Stimulated activated CD8-positive, alpha-beta memory T cell treated with anti-CD3 and anti-CD28 coated beads, Interleukin-12 subunit alpha, Interleukin-12 subunit beta, amount 100 ng/mL, for 4 hours (primary cell): ENCODE data around the gene GJA5.

Experiments used
- DNase-seq: peaks from one replicate; pipeline ENCODE4 v3.0.0-alpha.2; 2020; ENCODE audit warnings: low read depth

GJA5 gene

DNA sequence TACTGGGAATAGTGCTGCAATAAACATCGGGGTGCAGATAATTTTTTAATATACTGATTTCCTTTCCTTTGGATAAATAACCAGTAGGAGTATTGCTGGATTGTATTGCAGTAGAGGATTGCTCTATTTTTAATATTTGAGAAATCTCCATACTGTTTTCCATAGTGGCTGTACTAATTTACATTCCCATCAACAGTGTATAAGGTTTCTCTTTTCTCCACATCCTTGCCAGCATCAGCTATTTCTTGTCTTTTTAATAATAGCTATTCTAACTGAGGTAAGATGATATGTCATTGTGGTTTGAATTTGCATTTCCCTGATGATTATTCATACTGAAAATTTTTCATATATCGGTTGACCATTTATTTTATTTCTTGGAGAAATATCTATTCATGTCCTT, 31.1 kb downstream of the GJA5 start:
- DNase-seq, result no peak

- no peak for DNase-seq
These were observed 34.2 kb downstream of the GJA5 start for GRCh38 chr1:147726168-147726567.

GRCh38 chr1:147725685-147726084, 34.7 kb downstream of the GJA5 start:
- DNase-seq, result no peak

DNA sequence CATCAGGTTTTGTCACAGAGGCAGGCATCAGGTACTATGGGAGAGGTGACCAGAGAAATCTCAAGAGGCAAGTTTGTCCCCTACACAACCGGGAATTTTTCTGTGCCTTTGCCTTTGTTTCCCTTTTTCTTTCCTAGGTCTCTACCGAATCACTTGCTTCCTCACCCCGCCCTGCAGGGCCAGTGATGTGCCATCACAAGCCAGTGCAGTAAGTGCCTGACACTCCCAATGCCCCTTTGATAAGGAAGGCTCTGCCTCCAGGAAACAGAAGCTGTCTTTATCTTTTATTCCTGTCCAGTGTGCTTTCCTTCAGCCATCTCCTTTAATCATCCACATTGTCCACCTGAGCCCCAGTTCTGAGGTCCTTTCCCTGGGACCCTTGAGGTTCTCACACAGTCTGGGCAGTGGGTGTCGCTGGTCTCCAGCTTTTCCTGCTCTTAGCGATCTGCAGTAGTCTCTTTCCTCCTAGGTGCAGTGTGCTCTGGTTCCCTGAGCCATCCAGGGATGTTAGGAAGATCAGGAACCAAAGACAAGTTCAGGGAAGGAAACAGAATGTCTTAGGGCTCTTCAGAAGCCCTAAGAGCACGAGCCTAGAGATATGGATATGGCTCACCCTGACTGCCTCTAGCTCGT, 36.6 kb downstream of the GJA5 start:
- no peak for DNase-seq

DNA sequence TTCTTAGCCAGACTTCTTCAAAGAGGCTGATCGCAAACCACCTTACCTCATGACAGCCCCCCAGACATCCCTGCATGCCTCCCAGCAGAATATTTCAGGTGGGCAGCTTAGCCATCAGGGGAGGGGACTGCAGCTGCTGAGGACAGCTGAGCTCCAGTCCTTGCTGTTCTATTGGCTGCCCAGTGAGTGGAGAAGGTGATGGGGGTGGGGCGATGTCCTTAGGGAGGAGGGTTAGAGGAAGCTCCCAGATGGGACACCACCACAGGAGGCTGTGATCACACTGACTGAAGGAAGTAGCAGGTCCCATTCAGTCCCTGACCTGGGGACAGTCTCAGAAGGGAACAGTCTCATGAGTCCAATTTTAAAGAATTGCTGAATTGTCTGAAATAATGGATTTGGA, 38.3 kb downstream of the GJA5 start:
- no peak for DNase-seq

DNA sequence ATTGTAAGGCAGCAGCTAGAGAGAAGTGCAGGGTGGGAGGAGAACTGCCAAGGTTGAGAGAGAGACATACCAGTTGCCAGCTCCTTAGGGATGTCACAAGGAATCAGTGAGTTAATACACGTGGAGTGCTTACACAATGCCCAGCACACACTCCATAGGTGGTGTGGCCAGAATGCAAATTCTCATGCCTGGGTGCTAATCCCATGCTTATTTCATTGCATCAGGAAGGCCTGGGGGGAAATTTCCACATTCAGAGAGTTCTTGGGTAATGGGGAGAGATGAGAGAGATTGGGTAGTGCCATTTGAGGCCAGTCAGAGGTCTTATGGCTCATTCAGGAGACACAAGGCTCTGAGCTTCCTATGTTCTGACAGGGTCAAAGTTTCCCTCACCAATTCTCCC, 38.7 kb downstream of the GJA5 start:
- no peak for DNase-seq

DNA sequence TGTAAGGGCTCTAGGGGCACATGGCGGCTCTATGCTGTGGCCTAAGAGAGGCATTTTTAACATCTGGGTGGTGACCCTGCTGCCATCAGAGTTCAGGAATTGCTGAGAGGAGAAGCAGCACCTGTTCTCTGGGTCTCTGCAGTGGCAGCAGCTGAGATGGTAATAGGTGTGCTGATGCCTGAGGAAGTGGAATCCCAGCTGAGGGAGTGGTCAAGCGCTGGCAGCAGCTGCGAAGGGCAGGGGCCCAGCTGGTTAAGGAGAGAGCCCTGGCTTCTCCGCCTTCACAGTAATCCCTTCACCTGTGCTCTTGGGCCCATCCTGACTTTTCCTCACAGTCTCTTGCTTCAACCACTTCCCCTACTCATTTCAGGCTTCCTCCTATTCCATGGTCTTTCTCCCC, 39.8 kb downstream of the GJA5 start:
- no peak for DNase-seq

- DNase-seq, result no peak
These were observed 40.6 kb downstream of the GJA5 start for GRCh38 chr1:147719711-147720225.

- DNase-seq, result no peak
These were observed 41.2 kb downstream of the GJA5 start for GRCh38 chr1:147719029-147719698.

- no peak for DNase-seq
These were observed 42.7 kb downstream of the GJA5 start for GRCh38 chr1:147717706-147718097.

DNA sequence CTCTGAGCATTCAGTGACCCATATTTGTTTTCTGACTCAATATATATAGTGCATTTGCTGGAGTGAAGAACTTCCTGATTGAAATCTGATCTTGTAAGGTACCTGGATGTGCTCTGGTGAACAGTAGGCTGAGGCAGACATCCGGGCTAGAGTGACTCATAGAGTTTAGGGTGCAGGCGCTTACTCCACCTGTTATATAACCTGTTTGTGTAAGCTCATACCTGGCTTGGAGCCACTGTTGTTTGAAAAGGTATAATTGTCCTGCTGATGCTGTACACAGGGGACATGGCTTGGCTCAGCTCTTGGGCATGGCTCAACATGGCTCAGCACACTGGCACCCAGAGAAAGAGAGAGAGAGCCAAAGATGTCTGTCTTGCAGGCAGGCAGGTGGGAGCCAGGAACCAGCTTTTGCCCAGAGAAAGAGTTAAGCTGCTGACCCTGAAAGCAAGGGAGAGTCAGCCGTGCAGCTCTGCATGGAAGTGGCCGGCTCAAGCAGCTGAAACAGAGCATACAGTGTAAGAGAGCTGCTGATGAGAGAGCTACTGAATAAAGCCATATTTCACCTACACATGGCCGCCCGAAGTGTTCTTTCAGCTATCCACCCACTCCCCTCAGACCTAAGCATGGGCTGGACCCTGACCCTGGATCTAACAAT, 43.2 kb downstream of the GJA5 start:
- no peak for DNase-seq

DNA sequence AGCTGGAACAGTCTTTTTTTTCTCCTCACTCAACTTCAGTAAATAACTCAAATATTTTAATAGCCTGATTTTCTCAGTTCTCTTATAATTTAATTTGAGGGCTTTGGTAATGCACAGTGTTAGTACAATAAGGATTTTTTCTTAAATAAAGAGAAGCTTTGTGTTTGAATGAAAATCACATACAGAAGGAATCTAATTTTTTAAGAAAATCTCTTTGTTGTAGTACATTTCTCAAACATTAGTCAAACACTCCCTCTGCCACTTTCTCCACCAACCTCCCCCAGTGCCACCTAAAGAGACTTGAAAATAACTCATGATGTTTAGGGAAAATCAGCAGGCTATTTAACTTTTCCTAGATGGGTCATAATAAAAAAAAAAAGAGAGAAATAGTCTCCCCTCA, 47.8 kb downstream of the GJA5 start:
- DNase-seq, result no peak
